Measurements from ENCODE around the gene SHISA2. TPM values are rescaled to one million over a fixed set of nuclear protein-coding genes. Genes with fewer than 3 reads are reported as not detected.
A peak's percentile ranks its signal among the peaks of the same experiment; 100 is the strongest.

SHISA2 gene
- total RNA-seq, 1 donor from 2014 or later: 0.16 TPM

DNA sequence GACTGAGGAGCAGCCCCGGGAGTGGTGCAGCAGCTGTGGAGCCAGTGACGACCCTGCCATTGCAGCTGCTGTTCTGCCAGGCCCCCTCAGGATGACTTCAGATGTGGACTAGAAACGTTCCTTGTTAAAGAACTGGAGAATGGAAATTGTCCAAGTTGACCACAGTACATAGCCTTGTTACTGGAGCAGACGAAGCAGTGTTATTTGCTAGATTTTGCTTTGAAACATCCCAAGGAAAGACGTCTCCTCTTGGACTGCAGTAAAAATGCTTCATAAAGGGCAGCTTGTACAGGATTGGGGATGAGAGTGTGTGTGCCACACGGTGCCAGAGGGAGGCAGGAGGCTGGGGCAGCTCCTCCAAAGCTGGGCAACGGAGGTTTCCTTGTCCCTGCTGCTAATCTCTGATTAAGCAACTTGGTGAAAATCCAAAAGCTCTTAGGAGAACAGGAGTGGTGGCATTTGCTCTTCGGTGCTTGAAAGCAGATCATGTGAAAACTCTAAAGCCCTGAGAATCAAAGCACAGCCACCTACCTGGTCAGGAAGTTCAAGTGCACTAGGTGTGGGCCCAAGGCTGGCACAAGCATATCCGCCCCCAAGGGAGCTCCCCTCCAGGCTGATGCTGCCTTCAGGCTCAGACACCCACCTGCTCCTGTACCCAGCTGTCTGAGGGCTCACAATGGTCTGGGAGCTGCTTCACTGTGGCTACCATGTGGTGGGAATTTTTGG is 34.5 kb downstream of the SHISA2 start:
- ATAC-seq: peak; percentile 26

DNA sequence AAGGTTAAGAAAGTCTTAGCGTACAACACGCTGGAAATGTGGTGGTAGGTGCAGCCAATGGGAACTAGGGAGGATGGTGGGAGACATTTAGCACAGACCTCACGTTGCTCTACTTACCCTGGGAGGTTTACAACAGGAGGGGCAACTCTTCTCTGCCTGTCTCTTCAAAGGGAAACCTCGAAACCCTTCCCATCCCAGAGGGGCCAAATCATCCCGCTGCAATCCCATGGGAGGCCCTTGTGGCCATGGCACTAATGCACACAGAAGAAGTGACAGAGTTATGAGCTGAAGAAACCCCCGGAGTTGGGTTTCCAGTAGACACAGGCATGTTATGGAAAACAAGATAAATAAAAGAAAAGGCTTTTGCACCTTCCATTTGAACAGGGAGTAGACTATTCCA is 35.6 kb downstream of the SHISA2 start:
- ATAC-seq: no peak

DNA sequence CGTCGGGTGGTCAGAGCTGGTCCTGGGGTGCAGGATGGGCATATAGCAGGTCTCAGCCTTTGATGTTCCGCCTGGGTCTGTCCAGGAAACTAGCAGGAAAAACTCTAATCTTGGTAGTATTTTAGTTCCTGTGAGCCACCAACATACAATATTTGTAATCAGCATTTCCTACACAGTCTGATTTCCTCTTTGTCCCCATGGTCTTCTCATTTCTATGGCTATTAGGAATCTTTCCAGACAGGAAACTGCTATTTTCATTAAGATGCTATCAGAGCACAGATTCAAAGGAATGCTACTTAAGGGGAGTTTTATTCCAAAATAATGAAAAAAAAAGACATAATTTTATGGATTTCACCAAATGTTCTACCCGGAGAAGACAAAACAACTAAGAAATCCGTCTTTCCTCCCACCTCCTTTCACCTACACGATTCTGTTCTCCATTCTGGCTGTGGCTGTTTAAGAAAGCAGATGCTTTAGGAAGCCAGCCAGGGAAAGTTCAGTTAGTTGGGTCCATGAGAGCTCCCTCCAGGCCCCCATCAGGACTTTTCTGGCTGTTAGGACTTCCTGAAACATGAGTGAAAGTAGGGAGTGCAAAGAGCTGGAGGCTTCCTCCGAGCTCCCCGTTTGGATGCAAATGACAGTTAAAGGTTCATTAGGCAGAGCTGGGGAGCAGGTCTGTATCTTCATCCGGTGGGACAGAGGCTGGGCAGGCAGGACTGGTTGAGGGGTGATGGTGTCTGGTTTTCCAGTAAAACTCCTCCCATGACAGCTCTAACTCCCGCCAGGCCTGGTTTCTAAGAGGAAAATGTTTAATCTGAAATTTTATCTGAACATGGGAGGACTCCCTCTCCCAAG is 36.3 kb downstream of the SHISA2 start:
- no peak for ATAC-seq

DNA sequence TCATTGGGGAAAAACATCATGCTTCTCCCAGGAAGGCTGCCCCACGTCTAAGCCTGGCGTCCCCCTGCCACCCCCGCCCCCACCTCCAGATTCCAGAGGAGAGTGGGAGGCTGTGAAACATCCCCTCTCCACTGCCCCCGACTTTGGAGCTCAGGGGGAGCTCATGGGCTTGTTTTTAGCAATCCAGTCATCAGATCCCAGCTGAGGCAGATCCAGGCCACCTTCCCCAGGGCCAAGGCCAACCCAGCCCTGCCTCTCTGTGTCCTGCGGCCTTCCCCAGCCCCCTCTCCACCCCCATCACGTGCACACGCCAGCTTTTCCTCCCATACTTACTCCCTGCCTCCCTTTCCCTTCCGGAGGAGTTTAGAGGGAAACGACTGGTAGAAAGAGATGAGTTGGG is 38.8 kb downstream of the SHISA2 start:
- no peak for ATAC-seq

DNA sequence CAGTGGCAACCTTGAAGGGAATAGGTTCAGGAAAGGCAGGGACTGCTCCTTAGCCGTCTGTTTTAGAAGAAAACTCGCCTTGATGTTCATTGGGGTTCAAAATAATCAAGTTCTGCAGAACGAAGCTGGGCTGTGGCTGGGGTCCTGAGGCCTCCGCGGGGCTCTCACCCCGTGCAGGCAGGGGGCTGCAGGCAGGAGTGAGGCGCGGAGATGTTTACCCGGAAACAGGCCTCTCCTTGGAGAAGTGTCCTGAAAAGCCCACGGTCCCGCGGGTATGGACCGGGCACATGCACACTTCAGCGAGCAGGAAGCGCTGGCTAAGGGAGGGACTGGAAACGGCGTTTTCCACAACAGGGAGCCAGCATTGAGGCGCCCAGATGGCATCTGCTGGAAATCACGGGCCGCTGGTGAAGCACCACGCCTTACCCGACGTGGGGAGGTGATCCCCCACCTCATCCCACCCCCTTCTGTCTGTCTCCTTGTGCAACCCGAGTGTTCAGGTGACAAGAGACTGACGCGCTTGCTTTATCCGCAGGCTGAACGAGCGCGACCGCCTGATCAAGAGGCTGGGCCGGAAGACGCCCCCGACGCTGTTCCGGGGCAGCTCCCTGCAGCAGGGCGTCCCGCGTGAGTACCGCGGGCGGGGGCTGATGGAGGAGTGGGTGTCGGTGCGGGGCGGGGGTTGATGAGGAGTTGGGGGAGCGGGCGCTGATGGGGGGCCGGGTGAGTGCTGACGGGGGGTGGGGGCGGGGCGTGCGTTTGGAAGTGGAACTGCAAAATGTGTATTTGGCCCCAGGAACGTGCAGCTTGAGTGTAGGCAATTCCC is 39.6 kb downstream of the SHISA2 start:
- peak; percentile 28 for ATAC-seq

DNA sequence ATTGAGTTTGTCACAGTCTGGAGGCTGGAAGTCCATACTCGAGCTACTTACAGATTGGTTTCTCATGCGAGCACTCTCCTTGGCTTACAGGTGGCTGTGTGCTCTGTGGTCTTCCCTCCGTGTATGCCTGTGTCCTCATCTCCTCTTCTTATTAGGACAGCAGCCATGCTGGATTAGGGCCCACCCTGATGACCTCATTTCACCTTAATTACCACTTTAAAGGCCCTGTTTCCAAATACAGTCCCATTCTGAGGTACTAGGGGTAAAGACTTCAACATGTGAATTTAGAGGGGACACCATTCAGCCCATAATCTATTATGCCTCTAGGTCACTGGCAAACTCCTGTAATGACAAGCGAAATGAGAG is 40.6 kb downstream of the SHISA2 start:
- ATAC-seq: no peak

DNA sequence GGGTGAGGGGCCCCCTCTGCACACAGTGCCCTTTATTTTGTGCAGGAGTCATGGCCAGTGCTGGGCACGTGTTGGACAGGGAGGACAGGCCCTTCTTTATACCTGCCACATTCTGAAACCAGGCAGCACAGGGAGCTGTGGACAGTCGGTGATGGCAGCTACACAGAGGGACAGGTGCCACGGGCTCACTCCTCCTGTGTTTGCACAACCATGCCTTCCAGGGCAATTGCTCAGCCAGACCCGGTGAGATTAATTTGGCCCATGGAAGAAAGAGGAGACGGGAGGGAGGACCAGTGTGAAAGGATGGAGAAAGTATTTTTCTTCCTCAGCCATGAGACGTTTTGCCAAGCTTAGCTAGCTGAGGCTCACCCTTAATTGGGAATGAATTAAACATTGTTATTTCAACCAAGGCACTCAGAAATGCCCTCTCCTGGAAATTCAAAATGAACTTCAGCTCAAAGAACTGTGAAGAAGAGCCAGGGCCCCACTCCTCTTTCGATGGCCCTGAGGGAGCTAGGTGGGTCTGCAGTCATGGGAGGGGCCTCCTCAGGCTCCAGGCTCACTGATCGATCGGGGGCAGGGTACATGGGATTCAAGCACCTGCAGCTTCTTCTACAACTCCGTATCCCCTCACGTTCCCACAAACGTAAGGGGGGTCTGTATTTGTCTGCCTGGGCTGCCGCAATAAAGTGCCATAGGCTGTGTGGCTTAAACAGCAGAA is 41.2 kb downstream of the SHISA2 start:
- no peak for ATAC-seq

DNA sequence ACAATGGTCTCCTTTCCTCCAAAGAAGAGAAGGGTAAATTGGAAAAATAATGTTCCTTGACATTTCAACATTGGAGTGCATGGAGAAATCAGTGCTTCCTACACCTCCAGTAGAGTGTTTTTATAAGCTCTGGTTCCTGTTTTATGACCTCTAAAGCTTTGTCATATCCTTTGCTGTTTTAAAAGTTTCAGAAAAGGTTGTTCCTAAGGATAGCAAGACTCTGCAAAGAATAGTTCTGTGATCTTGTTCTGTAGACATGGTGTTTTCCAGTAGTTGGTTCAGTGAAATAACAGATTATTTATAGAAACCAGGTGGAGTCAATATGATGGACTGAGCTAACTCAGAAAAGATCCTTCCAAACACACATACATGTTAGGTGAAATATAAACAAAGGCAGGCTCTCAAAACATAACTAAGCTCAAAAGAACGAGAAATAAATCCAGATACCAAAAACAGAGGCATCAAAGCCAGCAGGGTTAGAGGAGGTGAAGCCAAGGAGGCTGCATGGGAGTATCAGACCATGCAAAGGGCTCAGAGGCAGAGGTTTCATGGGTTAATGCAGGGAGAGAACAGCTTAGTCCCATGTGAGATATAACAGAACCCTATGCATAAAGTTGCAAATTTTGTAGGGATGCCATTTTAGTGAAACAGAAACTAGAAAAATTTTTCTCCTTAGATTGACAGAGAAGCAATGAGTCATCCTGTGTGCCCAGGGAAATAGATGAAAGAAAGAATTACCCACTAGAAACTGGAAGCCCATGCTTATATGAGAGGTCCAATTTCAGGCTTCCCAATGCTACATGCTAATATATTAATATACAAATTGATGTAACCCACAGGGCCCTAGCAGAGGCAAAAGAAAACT is 44.3 kb downstream of the SHISA2 start:
- ATAC-seq: no peak

Other genes with a start within 250 kb of the SHISA2 start
- gene RNF6, start 170.3 kb upstream of the SHISA2 start, total RNA-seq: 28.9 TPM
- 7.7 TPM for gene CDK8, start 202.1 kb upstream of the SHISA2 start, total RNA-seq

All from esophagus mucosa (tissue), 1 donor.